HT1080 (cell line): ENCODE measurements around the gene NCOA1. TPM values are rescaled to one million over a fixed set of nuclear protein-coding genes. Genes with fewer than 3 reads are reported as not detected.
"Not testable (repeated sequence)": the region's sequence is repeated elsewhere in the genome, so short reads cannot be mapped to it uniquely, and the experiment has no call there.

Source experiments
- DNase-seq: peaks from one replicate; pipeline ENCODE4 v3.0.0-alpha.2; 2015; ENCODE audit warnings: low read depth
- total RNA-seq: library from RNA; depleted of rRNA; stranded (reverse); fragments of >200 nt; shearing (Covaris generic); gene quantifications from 2 replicates; pipeline ENCODE4 v1.2.3, GENCODE V29; 2014

The NCOA1 gene
- total RNA-seq, 1 experiment from 2014 or later = 10.4 TPM

- DNase-seq = no peak
These were observed 85.1 kb downstream of the NCOA1 start for GRCh38 chr2:24576146-24576545.

- no peak for DNase-seq
These were observed 85.6 kb downstream of the NCOA1 start for GRCh38 chr2:24576617-24577016.

DNA sequence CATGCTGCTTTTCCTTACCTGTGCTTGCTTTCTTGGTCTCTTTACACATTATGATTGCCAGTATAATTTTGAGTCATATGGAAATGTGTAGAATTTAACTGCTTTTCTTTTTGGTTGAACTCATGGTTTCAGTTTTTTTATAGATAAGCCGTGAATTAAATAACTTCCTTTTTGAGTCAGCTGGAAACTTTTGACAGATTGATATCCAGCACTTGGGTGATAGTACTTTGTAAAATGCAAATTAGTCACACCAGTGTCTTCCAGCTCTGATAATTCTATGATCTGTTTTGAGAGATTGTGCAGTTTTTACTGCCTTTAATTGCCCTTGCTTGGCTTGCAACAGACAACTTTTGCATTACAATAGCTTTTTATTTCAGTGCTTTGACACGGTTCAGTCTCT lies 86.4 kb downstream of the NCOA1 start:
- no peak for DNase-seq

DNA sequence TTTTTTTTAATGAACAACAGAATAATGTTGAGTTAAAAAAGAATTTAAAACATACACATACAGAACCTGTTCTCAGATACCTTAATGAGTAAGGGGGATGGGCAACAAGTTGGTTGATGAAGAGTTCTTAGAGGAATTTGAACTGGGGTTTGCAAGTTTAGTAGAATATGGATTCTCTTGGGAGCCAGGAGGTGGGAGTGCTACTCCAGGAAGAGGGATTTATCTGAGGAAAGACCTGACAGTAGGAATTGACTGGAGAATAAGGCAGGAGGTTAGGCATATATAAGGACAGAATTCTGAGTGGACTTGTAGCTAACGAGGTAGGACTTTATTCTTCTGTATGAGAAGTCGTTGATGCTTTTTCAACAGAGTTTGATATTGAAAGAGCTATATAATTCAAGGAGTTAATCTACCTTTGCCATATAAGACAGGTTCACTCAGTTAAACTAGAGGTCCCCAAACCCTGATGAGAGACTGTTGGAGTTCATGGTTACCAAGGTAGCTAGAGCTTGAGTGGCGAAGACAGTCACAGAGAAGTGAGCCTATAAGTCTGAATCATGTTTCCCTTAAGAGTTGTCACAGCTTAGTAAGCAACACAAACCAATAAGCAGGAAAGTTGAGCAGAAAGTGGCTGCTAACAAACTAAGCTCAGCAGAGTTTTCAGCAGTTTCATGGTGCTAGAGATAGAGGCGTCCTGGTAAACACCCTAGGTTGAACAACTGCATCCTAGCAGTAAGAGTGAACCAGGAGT lies 88.2 kb downstream of the NCOA1 start:
- DNase-seq = no peak

- DNase-seq = no peak
These were observed 89.5 kb downstream of the NCOA1 start for GRCh38 chr2:24580561-24580960.

GRCh38 chr2:24581971-24582370 lies 90.9 kb downstream of the NCOA1 start:
- DNase-seq = not testable (repeated sequence)

DNA sequence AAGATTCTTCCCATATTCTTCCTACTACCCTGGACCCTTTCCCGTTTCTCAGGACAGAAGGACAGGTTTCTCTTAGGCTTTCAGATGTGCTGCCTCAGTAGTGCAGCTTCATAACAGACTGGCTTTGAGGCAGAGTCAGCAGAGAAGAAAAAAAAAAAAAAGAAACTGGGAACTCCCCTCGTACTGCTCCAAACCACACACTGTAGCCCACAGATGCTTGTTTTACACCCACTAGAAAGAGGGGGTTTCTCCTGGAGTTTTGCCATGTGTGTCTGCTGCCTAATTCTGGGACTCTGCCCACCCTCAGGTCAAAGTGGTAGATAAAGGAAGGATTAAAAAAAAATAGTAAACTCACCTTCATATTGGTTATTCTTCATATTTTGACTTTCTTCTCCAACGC lies 95.9 kb downstream of the NCOA1 start:
- no peak for DNase-seq

- DNase-seq = no peak
These were observed 97.2 kb downstream of the NCOA1 start for GRCh38 chr2:24588294-24588693.

GRCh38 chr2:24592441-24593100 lies 101.5 kb downstream of the NCOA1 start:
- no peak for DNase-seq

DNA sequence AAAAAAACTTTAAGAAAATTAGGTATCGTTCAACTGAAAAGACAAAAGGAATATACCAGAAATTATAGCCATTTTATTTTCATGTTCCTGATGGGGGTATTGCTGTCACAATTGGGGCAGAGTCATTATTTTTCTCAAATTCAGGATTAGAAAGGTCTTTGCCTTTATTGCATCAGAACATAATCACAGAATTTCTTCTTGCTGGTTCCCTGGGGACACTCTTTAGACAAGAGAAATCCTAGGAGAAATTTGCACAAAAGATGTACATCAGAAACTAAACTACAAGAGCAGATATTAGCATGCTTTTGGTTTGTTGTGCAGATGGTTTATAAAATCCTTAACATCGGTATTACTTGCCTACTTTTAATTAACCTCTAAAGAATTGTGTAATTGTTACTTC lies 103.2 kb downstream of the NCOA1 start:
- DNase-seq = no peak

- DNase-seq = no peak
These were observed 106.3 kb downstream of the NCOA1 start for GRCh38 chr2:24597181-24597870.

GRCh38 chr2:24600140-24600539 lies 109.1 kb downstream of the NCOA1 start:
- not testable (repeated sequence) for DNase-seq

GRCh38 chr2:24611631-24612030 lies 120.6 kb downstream of the NCOA1 start:
- no peak for DNase-seq

DNA sequence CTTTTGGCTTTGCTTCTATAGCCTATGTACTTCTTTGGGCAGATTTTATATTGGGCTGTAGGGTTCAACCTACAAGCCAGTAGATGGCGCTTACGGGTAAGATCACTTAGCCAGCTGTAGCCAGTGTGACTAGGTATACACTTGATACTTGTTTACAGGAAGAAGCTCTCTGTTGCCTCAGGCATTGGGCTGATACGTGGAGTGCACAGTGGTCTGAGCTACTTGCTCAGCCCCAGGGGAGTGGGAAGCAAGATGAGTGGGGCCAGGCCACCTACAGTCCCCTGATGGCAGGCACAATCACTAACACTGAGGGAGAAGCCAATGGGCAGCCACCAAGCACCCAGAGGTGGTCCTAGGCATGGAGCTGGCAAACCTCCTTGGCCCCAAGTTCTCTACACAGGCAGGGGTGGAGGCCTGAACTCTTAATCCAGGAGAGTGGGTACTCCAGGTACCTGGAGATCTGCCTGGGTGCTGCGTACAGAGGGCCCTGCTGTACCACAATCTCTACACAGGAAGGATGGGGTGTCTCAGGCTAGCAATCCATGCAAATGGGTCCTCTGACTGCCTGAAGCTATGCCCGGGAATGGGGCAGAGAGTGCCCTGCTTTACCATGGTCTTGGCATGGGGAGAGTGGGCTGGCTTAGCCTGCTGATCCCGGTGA lies 122.2 kb downstream of the NCOA1 start:
- DNase-seq = peak; percentile 40

GRCh38 chr2:24616616-24617015 lies 125.6 kb downstream of the NCOA1 start:
- no peak for DNase-seq

GRCh38 chr2:24617424-24617823 lies 126.4 kb downstream of the NCOA1 start:
- no peak for DNase-seq

DNA sequence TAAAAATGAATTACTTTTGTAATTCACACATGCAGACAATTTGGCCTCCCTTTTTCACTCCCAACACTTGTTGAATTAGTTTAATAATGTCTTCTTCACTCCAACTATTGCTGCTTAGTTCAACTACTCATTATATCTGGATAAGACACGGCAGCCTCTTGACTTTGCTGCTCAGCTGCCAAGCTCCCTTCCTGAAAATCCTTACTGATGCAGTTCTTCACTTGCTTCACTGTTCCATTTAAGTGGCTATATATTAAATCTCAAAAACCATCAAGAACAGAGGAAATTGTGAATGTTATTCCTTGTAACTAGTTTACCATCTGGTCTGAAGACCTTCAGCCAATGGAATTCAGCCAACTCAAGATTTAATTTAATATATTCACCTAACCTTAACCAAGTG lies 127.1 kb downstream of the NCOA1 start:
- no peak for DNase-seq

DNA sequence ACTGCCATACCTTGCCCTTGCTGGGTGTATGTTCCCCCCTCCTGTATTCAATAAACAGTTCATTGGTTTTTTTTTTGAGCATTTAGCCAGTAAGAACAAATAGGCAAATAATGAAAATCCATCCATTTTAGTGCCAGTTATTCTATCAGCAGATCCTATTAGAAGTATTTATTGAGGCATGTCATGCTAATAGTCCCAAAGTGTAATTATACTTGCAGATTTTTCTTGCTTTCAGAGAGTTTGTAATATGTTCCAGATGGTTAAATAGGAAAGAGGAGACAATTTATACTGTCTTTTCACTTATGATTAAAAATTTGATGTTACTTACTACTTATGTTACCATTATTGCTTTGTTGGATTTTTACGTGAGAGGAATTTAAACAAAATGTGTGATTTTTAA lies 127.6 kb downstream of the NCOA1 start:
- no peak for DNase-seq

- DNase-seq = no peak
These were observed 129.9 kb downstream of the NCOA1 start for GRCh38 chr2:24620936-24621335.

DNA sequence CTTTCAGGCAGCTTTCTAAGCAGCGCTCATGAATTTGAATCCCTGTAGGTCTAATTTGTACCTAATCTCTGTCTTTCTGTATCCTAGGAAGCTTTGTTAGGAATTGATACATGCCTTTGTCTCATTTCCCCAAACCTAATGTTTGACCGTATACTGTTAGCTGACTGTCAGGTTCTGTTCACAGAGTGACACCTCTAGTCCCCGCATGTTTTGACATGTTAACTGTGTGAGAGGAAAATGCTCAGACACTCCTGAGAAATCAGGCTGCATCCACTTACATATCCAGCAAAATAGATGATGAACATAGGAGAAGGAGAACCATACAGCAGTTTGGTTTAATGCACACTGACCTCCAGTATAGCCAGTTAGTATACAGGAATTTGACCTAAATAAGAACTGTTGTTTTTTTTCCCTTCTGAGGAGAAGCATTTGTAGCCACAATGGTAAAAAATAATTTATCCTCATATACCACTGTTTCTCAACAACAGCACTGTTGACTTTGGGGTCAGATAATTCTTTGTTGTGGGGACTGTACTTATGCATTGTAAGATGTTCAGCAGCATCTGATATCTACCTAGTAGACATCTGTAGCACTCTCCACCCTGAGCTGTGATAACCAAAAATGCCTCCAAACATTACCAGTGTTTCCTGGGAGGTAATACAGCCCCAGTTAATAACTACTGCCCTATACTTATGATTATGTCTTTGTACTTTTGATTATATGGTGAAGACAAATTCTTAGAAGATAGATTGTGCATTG lies 130.9 kb downstream of the NCOA1 start:
- DNase-seq = no peak

- DNase-seq = no peak
These were observed 132.5 kb downstream of the NCOA1 start for GRCh38 chr2:24623535-24623934.
